ENCODE measurements around the gene CFAP100. TPM values are rescaled to one million over a fixed set of nuclear protein-coding genes. Genes with fewer than 3 reads are reported as not detected.

CFAP100 gene
- total RNA-seq, 1 donor = not detected

DNA sequence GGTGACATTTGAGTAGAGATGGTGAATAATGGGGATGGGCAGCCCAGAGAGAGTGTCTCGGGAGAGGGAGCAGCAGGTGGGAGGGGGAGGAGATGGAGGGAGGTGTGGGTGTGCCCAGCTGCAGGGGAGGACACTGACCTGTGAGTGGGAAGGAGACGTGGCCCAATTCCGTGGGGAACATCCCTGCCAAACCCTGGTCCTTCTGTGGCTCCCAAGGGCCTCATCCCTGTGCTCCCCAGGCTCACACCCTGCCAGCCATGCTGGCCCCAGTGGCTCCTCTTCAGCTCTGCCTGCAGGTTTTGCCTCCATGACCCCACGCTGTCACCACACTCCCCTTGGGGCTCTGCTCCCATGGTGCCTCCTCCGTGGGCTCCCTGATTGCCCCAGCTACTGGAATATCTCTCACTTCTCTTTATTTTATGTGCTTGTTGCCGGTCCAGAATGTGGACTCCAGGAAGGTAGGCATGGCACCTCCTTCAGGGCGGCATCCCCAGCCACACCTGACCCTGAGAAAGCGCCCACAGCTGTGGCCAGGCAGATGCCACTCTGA, 7.0 kb downstream of the CFAP100 start:
- no peak for DNase-seq (ENCODE audit: low read depth)
- TF ChIP-seq, protein P1, sequence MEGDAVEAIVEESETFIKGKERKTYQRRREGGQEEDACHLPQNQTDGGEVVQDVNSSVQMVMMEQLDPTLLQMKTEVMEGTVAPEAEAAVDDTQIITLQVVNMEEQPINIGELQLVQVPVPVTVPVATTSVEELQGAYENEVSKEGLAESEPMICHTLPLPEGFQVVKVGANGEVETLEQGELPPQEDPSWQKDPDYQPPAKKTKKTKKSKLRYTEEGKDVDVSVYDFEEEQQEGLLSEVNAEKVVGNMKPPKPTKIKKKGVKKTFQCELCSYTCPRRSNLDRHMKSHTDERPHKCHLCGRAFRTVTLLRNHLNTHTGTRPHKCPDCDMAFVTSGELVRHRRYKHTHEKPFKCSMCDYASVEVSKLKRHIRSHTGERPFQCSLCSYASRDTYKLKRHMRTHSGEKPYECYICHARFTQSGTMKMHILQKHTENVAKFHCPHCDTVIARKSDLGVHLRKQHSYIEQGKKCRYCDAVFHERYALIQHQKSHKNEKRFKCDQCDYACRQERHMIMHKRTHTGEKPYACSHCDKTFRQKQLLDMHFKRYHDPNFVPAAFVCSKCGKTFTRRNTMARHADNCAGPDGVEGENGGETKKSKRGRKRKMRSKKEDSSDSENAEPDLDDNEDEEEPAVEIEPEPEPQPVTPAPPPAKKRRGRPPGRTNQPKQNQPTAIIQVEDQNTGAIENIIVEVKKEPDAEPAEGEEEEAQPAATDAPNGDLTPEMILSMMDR (IDR thresholded peaks at IDR 0.05; ENCODE audit: insufficient read depth, low read length) = no peak
- no peak overlapping the region for H3K4me3 ChIP-seq (ENCODE audit: low read depth, low read length)

DNA sequence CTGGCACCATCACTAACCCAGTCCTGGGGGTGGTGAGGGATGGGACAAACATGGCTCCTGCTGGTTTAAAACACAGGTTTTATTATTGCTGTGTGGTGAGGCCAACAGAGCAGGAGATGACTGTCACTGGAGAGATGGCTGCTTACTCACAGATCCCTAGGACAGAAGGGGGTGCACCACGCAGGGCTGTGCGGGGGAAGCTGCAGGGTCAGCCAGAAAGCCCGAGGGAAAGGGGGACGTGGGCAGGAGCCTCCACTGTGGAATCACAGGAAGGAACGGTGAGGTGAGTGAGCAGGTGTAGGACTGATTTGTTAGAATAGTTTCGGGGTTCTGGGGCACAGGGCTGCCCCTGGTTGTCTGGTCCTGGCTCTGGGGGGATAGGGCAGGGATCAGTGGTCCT, 7.5 kb downstream of the CFAP100 start:
- DNase-seq (ENCODE audit: low read depth) = no peak

DNA sequence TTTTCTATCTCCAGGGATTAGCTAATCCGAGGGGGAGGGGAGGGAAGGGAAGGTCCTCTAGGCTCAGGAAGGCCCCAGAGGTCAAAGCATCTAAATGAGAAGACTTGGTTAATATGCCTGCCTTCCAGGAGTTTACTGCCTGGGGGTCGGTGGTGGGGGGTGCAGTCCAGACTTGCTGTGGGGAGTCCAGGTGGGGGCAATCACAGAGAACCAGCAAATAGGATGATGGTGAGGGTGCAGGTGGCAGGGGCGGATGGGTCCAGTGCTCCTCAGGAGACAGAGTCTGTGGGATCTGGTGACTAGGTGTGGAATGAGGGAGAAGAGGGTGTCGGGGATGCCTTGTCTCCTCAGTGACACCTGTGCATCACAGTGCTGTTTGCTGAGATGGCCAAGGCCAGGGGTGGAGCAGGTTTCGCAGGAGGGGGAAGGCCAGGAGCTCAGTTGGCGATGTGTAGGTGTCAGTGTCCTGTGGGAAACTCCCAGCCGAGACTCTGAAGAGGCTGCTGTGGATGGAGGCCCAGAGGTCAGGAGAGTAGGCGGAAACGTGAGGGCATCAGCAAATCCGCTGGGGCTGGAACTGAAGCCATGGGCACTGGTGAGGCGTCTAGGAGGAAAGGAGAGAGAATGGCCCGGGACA, 8.1 kb downstream of the CFAP100 start:
- TF ChIP-seq, protein P1 (IDR thresholded peaks at IDR 0.05; ENCODE audit: insufficient read depth, low read length) = no peak
- H3K4me3 ChIP-seq (ENCODE audit: low read depth, low read length) = no peak overlapping the region
- no peak for DNase-seq (ENCODE audit: low read depth)

More for the DNA sequence above, 7.5 kb downstream of the CFAP100 start:
- TF ChIP-seq, protein P1 (IDR thresholded peaks at IDR 0.05; ENCODE audit: insufficient read depth, low read length) = no peak
- H3K4me3 ChIP-seq (ENCODE audit: low read depth, low read length) = no peak overlapping the region

DNA sequence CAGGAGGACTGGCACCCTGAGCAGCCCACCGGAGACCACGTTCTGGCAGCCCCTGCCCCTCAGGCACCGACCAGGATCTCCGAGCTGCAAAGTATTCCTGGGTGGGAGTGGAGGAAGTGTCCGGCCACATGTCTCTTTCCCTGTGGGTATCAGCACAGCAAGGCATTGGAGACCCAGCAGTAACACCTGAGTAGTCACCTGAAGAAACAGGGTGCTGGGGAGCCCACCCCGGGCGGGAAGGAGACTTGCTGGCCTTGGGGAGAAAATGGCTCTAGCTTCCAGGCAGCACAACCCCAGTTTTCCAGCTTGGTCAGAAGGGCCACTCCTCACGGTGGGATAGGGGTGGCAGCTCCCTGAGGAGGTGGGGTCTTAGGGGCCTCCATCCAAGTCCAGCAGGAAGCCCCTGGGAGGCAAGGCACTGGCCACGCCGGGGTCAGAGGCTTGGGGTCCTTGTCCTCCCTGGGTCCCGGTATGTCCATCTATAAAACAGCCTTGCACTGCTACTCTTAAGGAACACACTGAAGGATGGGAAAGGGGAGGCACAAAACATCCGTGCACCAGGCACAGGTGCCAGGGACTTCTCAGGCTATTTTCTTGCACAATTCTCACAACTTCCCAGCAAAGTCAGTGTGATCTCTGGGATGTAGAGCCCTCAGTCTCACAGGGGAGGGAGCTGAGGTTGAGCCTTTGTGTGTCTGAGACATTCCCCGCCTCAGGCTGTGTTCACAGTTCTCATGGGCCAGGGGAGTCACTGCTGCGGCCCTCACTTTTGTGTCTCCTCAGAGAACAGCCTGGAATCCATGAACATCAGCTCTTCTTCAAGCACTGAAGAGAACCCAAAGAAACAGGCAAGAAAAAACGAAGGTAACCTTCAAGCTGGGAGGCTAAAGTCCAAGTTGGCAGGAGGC, 11.9 kb downstream of the CFAP100 start:
- no peak overlapping the region for H3K4me3 ChIP-seq (ENCODE audit: low read depth, low read length)
- no peak for DNase-seq (ENCODE audit: low read depth)
- TF ChIP-seq, protein P1 (IDR thresholded peaks at IDR 0.05; ENCODE audit: insufficient read depth, low read length) = no peak

DNA sequence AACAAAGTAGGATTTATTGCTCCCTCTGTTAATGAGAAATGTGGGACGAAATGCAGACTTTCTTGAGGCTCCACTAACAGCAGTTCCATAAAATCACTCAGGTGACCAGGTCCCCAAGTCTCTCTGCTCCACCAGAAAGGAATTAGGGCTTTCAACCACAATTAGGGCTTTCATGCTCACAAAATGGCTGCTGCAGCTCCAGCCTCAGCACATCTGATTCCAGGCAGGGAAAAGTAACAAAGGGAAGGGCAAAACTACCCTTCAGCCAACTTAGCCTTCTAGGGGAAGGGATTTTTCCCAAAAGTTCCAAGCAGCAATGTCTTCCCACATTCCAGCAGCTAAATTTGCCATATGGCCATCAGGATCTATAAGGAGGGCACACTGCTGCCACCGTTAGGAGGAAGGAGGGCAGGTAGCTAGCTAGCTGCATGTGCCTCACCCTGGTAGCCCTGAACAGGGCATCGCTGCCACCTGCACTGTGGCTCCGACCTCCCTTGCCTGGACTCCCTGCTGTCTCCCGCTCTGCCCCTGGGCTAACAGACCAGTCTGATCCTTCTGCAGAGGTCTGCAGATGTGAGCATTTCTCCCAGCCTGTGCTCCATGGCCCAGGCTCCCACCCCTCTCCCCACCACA, 12.8 kb downstream of the CFAP100 start:
- no peak overlapping the region for H3K4me3 ChIP-seq (ENCODE audit: low read depth, low read length)
- no peak for DNase-seq (ENCODE audit: low read depth)
- TF ChIP-seq, protein P1 (IDR thresholded peaks at IDR 0.05; ENCODE audit: insufficient read depth, low read length) = no peak

DNA sequence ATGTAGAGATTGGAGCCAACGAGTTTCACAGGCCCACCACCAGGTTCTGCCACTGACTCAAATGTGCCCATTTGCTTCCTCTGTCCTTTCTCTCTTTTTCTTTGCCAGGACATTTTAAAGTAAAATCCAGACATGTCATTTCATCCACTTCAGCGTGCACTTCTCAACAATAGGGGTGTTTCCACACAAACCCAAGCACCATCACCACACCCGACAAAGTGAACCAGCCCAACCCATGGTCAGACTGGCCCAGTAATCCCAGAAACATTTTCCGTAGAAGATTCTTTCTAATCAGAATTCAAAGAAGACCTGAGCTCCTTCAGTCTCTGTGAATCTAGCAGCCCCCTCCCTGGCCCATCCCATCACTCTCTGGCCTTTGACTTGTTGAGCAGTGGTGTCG, 13.4 kb downstream of the CFAP100 start:
- TF ChIP-seq, protein P1 (IDR thresholded peaks at IDR 0.05; ENCODE audit: insufficient read depth, low read length) = no peak
- no peak for DNase-seq (ENCODE audit: low read depth)
- no peak overlapping the region for H3K4me3 ChIP-seq (ENCODE audit: low read depth, low read length)

All from fibroblast of the aortic adventitia (primary cell).